ENCODE data around the gene UBAP1L. TPM values are rescaled to one million over a fixed set of nuclear protein-coding genes. Genes with fewer than 3 reads are reported as not detected.

The UBAP1L gene
- total and polyA plus RNA-seq, 2 of the 4 experiments (the other 2 are of a cell fraction) = 0.36 to 1.1 TPM

- H3K27me3 ChIP-seq (ENCODE audit: control insufficient read depth, insufficient read depth, low read length) = peaks cover 29% of the 10 kb centered on the region
- H3K4me2 ChIP-seq (ENCODE audit: low read depth, low read length) = no peak overlapping the region
- H2BK5ac ChIP-seq (ENCODE audit: low read depth, low read length, poor library complexity, severe bottlenecking) = no peak overlapping the region
- peak overlapping the region; percentile 12; the same call in 1 of the 2 replicates for H3K4ac ChIP-seq (ENCODE audit: low read depth, low read length)
- no peak overlapping the region for H3K4me3 ChIP-seq (ENCODE audit: insufficient read depth, low read depth, low read length)
- BruUV-seq (replicated peaks) = no TSS peak
- H3K23ac ChIP-seq (ENCODE audit: low read depth, low read length) = no peak overlapping the region
- H4K8ac ChIP-seq (ENCODE audit: low read depth in 2 of 2, low read length in 2 of 2) = no peak overlapping the region
- no peak overlapping the region for H3K9ac ChIP-seq (ENCODE audit: low read depth, low read length)
- H2BK20ac ChIP-seq (ENCODE audit: low read depth, low read length) = no peak overlapping the region
- peak; percentile 58 for ATAC-seq (ENCODE audit: low read depth)
- WGBS, 2 experiments (ENCODE audit: extremely low coverage in 2 of 2, insufficient read length in 1 of 2) = 74% methylated on average over 3 of the region's 5 CpGs; no CpG with 5 or more reads in 1 of the 2 experiments
- no peaks in the 10 kb centered on the region for H3K36me3 ChIP-seq (ENCODE audit: control insufficient read depth, insufficient read depth, low read length)
- peak overlapping the region; percentile 51 for H2AK9ac ChIP-seq (replicated peaks; ENCODE audit: low read depth, low read length, poor library complexity)
- no peaks in the 10 kb centered on the region for H3K79me1 ChIP-seq (ENCODE audit: low read depth in 1 of 2, low read length in 2 of 2)
- no peak overlapping the region for H4K5ac ChIP-seq (ENCODE audit: low read depth, low read length)
- peak overlapping the region; percentile 21 for H4K91ac ChIP-seq (ENCODE audit: insufficient read depth, low read depth, low read length)
- POLR2A ChIA-PET (ENCODE audit: unreplicated experiment) = no interaction called here
- peak overlapping the region; percentile 56; the same call in 1 of the 2 replicates for H2AK5ac ChIP-seq (ENCODE audit: low read depth, low read length)
- no peak overlapping the region for H3K56ac ChIP-seq (ENCODE audit: extremely low read depth, insufficient read depth, low read length)
- H3K9me3 ChIP-seq (ENCODE audit: control insufficient read depth, insufficient read depth, low read length) = peaks cover 5% of the 10 kb centered on the region; the same call in 1 of the 2 replicates
- H3K18ac ChIP-seq (ENCODE audit: low read depth, low read length) = no peak overlapping the region
- no peaks in the 10 kb centered on the region for H4K20me1 ChIP-seq (ENCODE audit: insufficient read depth, low read length)
- no peak for TF ChIP-seq CTCF (conservative IDR thresholded peaks at IDR 0.05; ENCODE audit: low read depth, low read length)
- no peak for TF ChIP-seq MXI1 (IDR thresholded peaks at IDR 0.05; ENCODE audit: borderline replicate concordance, low read depth, low read length)
- no peak for TF ChIP-seq RFX5 (IDR thresholded peaks at IDR 0.05; ENCODE audit: low read depth, low read length)
- no peak for TF ChIP-seq BHLHE40 (IDR thresholded peaks at IDR 0.05; ENCODE audit: low read depth, low read length)
- TF ChIP-seq RAD21 (IDR thresholded peaks at IDR 0.05; ENCODE audit: low read length) = no peak
- TF ChIP-seq CEBPB (IDR thresholded peaks at IDR 0.05; ENCODE audit: low read depth, low read length) = no peak
- no peak for TF ChIP-seq CHD1 (IDR thresholded peaks at IDR 0.05; ENCODE audit: low read depth, low read length)
- TF ChIP-seq MAFK (IDR thresholded peaks at IDR 0.05; ENCODE audit: low read depth, low read length) = no peak
- TF ChIP-seq SMC3 (IDR thresholded peaks at IDR 0.05; ENCODE audit: low read depth, low read length) = no peak
- TF ChIP-seq, protein P1, sequence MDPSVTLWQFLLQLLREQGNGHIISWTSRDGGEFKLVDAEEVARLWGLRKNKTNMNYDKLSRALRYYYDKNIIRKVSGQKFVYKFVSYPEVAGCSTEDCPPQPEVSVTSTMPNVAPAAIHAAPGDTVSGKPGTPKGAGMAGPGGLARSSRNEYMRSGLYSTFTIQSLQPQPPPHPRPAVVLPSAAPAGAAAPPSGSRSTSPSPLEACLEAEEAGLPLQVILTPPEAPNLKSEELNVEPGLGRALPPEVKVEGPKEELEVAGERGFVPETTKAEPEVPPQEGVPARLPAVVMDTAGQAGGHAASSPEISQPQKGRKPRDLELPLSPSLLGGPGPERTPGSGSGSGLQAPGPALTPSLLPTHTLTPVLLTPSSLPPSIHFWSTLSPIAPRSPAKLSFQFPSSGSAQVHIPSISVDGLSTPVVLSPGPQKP (IDR thresholded peaks at IDR 0.05; ENCODE audit: borderline replicate concordance, low read depth, low read length) = no peak
- TF ChIP-seq RCOR1 (IDR thresholded peaks at IDR 0.05; ENCODE audit: insufficient replicate concordance, low read length) = no peak
- no peak for TF ChIP-seq FOS (IDR thresholded peaks at IDR 0.05; ENCODE audit: low read depth, low read length)
- TF ChIP-seq NFE2L2 (IDR thresholded peaks at IDR 0.05; ENCODE audit: low read depth, low read length) = no peak
- no peak for TF ChIP-seq POLR2A (IDR thresholded peaks at IDR 0.05; ENCODE audit: low read depth, low read length)
- no peak for TF ChIP-seq USF2 (IDR thresholded peaks at IDR 0.05; ENCODE audit: low read depth, low read length)
- no peak for TF ChIP-seq MAZ (IDR thresholded peaks at IDR 0.05; ENCODE audit: borderline replicate concordance, low read depth, low read length)
- CTCF ChIA-PET = interaction anchor here (0.7 to 2.4 kb wide), 4 partner anchors 9 to 39 kb away, joined by 3 to 6 read pairs (median 4); no protein-coding TSS in a partner anchor
- H3K14ac ChIP-seq (replicated peaks; ENCODE audit: low read depth, low read length) = peak overlapping the region; percentile 8; the same call in 1 of the 2 replicates
- in situ Hi-C loops (cut with MboI; ENCODE audit: low sequenced_read_pairs) = no loop called here
- no peak overlapping the region for H2BK120ac ChIP-seq (ENCODE audit: low read depth, low read length)
- H2BK15ac ChIP-seq (ENCODE audit: low read depth, low read length) = no peak overlapping the region
- H3K27ac ChIP-seq (ENCODE audit: insufficient read depth, low read length) = no peak overlapping the region
- no peaks in the 10 kb centered on the region; the same call in 1 of the 2 replicates for H3K9me1 ChIP-seq (ENCODE audit: insufficient read depth, low read length)
- H2AFZ ChIP-seq (replicated peaks; ENCODE audit: low read length, poor library complexity) = no peak overlapping the region
- peaks cover 6% of the 10 kb centered on the region; the same call in 1 of the 2 replicates for H3K4me1 ChIP-seq (ENCODE audit: control insufficient read depth, insufficient read depth, low read length)
- no peak for DNase-seq
- dilution Hi-C loops (cut with HindIII; ENCODE audit: low sequenced_read_pairs, unreplicated experiment) = no loop called here
- intact Hi-C loops (cut with micrococcal nuclease) = no loop called here
Measured at GRCh38 chr15:65062726-65063125, 52.3 kb downstream of the UBAP1L start.
